HepG2 (cell line): ENCODE results near the gene FOXS1. TPM values are rescaled to one million over a fixed set of nuclear protein-coding genes. Genes with fewer than 3 reads are reported as not detected.

Source experiments
- AKAP8 ChIP-seq: sonication (generic); formaldehyde crosslinking; IDR thresholded peaks from 2 replicates; pipeline ENCODE4 v1.5.1; 2020; ENCODE audit warnings: mild to moderate bottlenecking, missing genetic modification reagents
- CEBPG ChIP-seq: IDR thresholded peaks from 2 replicates; pipeline ENCODE4 v1.6.1; 2016
- EED ChIP-seq: sonication (generic); formaldehyde crosslinking; IDR thresholded peaks from 2 replicates; pipeline ENCODE4 v1.5.0; 2020; ENCODE audit warnings: mild to moderate bottlenecking, missing genetic modification reagents
- ESRRA ChIP-seq: sonication (generic); formaldehyde crosslinking; IDR thresholded peaks from 2 replicates; pipeline ENCODE4 v1.5.1; 2020; ENCODE audit warnings: mild to moderate bottlenecking, low read depth, missing genetic modification reagents
- EZH2 ChIP-seq: conservative IDR thresholded peaks from 2 replicates; pipeline ENCODE4 v1.6.1; 2012; ENCODE audit warnings: mild to moderate bottlenecking, low read depth, low read length, moderate library complexity
- GATAD2A ChIP-seq: IDR thresholded peaks from 2 replicates; pipeline ENCODE4 v1.6.1; 2016
- HDAC6 ChIP-seq: fragments of 200-600 bp; sonication (generic); IDR thresholded peaks from 2 replicates; pipeline ENCODE4 v1.7.0; 2017; ENCODE audit warnings: mild to moderate bottlenecking, antibody characterized with exemption, low read length, low read depth
- HIVEP1 ChIP-seq: sonication (generic); formaldehyde crosslinking; IDR thresholded peaks from 2 replicates; pipeline ENCODE4 v1.4.0; 2020; ENCODE audit warnings: mild to moderate bottlenecking, missing genetic modification reagents
- HNF4G ChIP-seq, 2 experiments: sonication (generic) in 1 of 2; formaldehyde crosslinking in 1 of 2; IDR thresholded peaks; 2 replicates each; pipeline versions ENCODE4 v1.4.0 to v1.6.1; 2011 to 2020; ENCODE audit warnings: borderline replicate concordance in 2 of 2, low read depth in 2 of 2, mild to moderate bottlenecking in 2 of 2, low read length in 1 of 2, missing genetic modification reagents in 1 of 2, moderate library complexity in 1 of 2
- KDM3A ChIP-seq: IDR thresholded peaks from 2 replicates; pipeline ENCODE4 v1.6.1; 2018; ENCODE audit warnings: low read depth, missing compliant biosample characterization
- MIER2 ChIP-seq: IDR thresholded peaks from 2 replicates; pipeline ENCODE4 v1.6.1; 2016; ENCODE audit warnings: missing biosample characterization, missing genetic modification reagents
- RFXAP ChIP-seq: sonication (generic); formaldehyde crosslinking; IDR thresholded peaks from 2 replicates; pipeline ENCODE4 v1.4.0; 2020; ENCODE audit warnings: missing genetic modification reagents, borderline replicate concordance
- SNRNP70 ChIP-seq: fragments of 200-400 bp; formaldehyde crosslinking; IDR thresholded peaks from 2 replicates; pipeline ENCODE4 v1.6.1; 2017; ENCODE audit warnings: mild to moderate bottlenecking, low read depth, low read length, moderate library complexity
- SUZ12 ChIP-seq: fragments of 150-350 bp; IDR thresholded peaks from 2 replicates; pipeline ENCODE4 v1.6.1; 2014; ENCODE audit warnings: low read depth, low read length
- ZFX ChIP-seq: sonication (generic); formaldehyde crosslinking; IDR thresholded peaks from 2 replicates; pipeline ENCODE4 v1.4.0; 2020; ENCODE audit warnings: mild to moderate bottlenecking, low read depth, missing genetic modification reagents, moderate library complexity
- ZNF512B ChIP-seq: sonication (generic); formaldehyde crosslinking; IDR thresholded peaks from 2 replicates; pipeline ENCODE4 v1.5.1; 2020; ENCODE audit warnings: missing genetic modification reagents, mild to moderate bottlenecking, borderline replicate concordance
- ZNF543 ChIP-seq: sonication (generic); formaldehyde crosslinking; IDR thresholded peaks from 2 replicates; pipeline ENCODE4 v1.4.0; 2020; ENCODE audit warnings: mild to moderate bottlenecking, missing genetic modification reagents
- ZNF549 ChIP-seq: sonication (generic); formaldehyde crosslinking; IDR thresholded peaks from 2 replicates; pipeline ENCODE4 v1.5.0; 2020; ENCODE audit warnings: missing genetic modification reagents
- ZNF562 ChIP-seq: sonication (generic); formaldehyde crosslinking; IDR thresholded peaks from 2 replicates; pipeline ENCODE4 v1.8.0; 2022; ENCODE audit warnings: missing genetic modification reagents, borderline replicate concordance
- ZNF567 ChIP-seq: sonication (generic); formaldehyde crosslinking; IDR thresholded peaks from 2 replicates; pipeline ENCODE4 v1.8.1; 2023; ENCODE audit warnings: mild to moderate bottlenecking, missing genetic modification reagents, borderline replicate concordance
- polyA plus RNA-seq, 8 experiments: library from polyadenylated mRNA; depleted of rRNA in 3 of 8; stranded (reverse) in 7 of 8; unstranded in 1 of 8; fragments of >200 nt; fragmentation: Illumina TruSeq in 4 of 8; extraction: Trizol in 4 of 8; gene quantifications; 2 replicates each; pipeline versions ENCODE4 v1.2.1 to v1.2.3, GENCODE V29; 2011 to 2016; ENCODE audit warnings: low read depth in 4 of 8, missing spikeins in 1 of 8, mixed read lengths in 1 of 8; ENCODE audit not compliant: insufficient read depth in 1 of 8
- total RNA-seq, 5 experiments: library from RNA; depleted of rRNA; stranded (reverse); fragments of >200 nt; fragmentation: Illumina TruSeq; extraction: Trizol; gene quantifications; 2 replicates each; pipeline ENCODE4 v1.2.3, GENCODE V29; 2016; ENCODE audit warnings: low read depth in 1 of 5
- TF ChIP-seq, protein P1 (sequence below): sonication (generic); formaldehyde crosslinking; IDR thresholded peaks from 2 replicates; pipeline ENCODE4 v1.5.1; 2020; ENCODE audit warnings: mild to moderate bottlenecking, moderate library complexity, missing genetic modification reagents
- TF ChIP-seq, protein P2 (sequence below): sonication (generic); formaldehyde crosslinking; conservative IDR thresholded peaks from 2 replicates; pipeline ENCODE4 v1.8.0; 2022; ENCODE audit warnings: mild to moderate bottlenecking, moderate library complexity, missing genetic modification reagents
- TF ChIP-seq, protein P3 (sequence below): sonication (generic); formaldehyde crosslinking; IDR thresholded peaks from 2 replicates; pipeline ENCODE4 v1.8.1; 2023; ENCODE audit warnings: mild to moderate bottlenecking, missing genetic modification reagents, borderline replicate concordance

FOXS1 gene
- total and polyA plus RNA-seq, 2 of the 13 experiments (the other 11 are each of a cell fraction or from before 2014, with no cell fraction given): not detected

GRCh38 chr20:31822421-31823330 lies 22.7 kb downstream of the FOXS1 start (continued):
- TF ChIP-seq, protein P1, sequence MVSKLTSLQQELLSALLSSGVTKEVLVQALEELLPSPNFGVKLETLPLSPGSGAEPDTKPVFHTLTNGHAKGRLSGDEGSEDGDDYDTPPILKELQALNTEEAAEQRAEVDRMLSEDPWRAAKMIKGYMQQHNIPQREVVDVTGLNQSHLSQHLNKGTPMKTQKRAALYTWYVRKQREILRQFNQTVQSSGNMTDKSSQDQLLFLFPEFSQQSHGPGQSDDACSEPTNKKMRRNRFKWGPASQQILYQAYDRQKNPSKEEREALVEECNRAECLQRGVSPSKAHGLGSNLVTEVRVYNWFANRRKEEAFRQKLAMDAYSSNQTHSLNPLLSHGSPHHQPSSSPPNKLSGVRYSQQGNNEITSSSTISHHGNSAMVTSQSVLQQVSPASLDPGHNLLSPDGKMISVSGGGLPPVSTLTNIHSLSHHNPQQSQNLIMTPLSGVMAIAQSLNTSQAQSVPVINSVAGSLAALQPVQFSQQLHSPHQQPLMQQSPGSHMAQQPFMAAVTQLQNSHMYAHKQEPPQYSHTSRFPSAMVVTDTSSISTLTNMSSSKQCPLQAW (CRISPR knock-in tag): no peak
- no peak for TF ChIP-seq SNRNP70
- TF ChIP-seq ZFX (CRISPR knock-in tag): peak; percentile 18; the same call in 1 of the 2 replicates
- no peak for TF ChIP-seq ZNF512B
- no peak for TF ChIP-seq ESRRA (CRISPR knock-in tag)
- TF ChIP-seq HDAC6: no peak
- TF ChIP-seq, protein P2, sequence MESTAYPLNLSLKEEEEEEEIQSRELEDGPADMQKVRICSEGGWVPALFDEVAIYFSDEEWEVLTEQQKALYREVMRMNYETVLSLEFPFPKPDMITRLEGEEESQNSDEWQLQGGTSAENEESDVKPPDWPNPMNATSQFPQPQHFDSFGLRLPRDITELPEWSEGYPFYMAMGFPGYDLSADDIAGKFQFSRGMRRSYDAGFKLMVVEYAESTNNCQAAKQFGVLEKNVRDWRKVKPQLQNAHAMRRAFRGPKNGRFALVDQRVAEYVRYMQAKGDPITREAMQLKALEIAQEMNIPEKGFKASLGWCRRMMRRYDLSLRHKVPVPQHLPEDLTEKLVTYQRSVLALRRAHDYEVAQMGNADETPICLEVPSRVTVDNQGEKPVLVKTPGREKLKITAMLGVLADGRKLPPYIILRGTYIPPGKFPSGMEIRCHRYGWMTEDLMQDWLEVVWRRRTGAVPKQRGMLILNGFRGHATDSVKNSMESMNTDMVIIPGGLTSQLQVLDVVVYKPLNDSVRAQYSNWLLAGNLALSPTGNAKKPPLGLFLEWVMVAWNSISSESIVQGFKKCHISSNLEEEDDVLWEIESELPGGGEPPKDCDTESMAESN (CRISPR knock-in tag): no peak
- TF ChIP-seq KDM3A (CRISPR knock-in tag): 0 out of 2 replicates have a peak, but pooled peaks have one; percentile 85
- TF ChIP-seq, protein P3, sequence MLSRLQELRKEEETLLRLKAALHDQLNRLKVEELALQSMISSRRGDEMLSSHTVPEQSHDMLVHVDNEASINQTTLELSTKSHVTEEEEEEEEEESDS: no peak; the same call in 1 of the 2 replicates
- TF ChIP-seq RFXAP (CRISPR knock-in tag): no peak
- TF ChIP-seq HIVEP1 (CRISPR knock-in tag): no peak; the same call in 1 of the 2 replicates
- no peak for TF ChIP-seq SUZ12
- 0 out of 2 replicates have a peak, but pooled peaks have one; percentile 72 for TF ChIP-seq ZNF567 (CRISPR knock-in tag)
- 0 out of 2 replicates have a peak, but pooled peaks have one; percentile 79 for TF ChIP-seq EZH2
- peak; percentile 55; the same call in 1 of the 2 replicates for TF ChIP-seq AKAP8 (CRISPR knock-in tag)
- no peak for TF ChIP-seq GATAD2A
- no peak for TF ChIP-seq ZNF549 (CRISPR knock-in tag)
- TF ChIP-seq CEBPG: no peak
- no peak for TF ChIP-seq HNF4G (IDR thresholded peaks at IDR 0.05; ENCODE audit: borderline replicate concordance, low read depth, low read length)
- TF ChIP-seq HNF4G (CRISPR knock-in tag; IDR thresholded peaks at IDR 0.05; ENCODE audit: borderline replicate concordance, low read depth): no peak
- peak; percentile 26; the same call in 1 of the 2 replicates for TF ChIP-seq MIER2 (CRISPR knock-in tag)
- 0 out of 2 replicates have a peak, but pooled peaks have one; percentile 72 for TF ChIP-seq EED
- no peak for TF ChIP-seq ZNF562 (CRISPR knock-in tag)
- no peak for TF ChIP-seq ZNF543 (CRISPR knock-in tag)
